ACC112 (cell line): ENCODE data around the gene GAS7.

ENCODE experiments used
- H2AFZ ChIP-seq: fragments of 200-600 bp; sonication (generic); one replicate; pipeline ENCODE4 v1.6.0; 2017; ENCODE audit warnings: antibody characterized with exemption, low read length; ENCODE audit not compliant: unreplicated experiment
- H3K27ac ChIP-seq: fragments of 200-600 bp; sonication (generic); 2 replicates; pipeline ENCODE4 v1.5.1; 2014; ENCODE audit warnings: low read depth, mild to moderate bottlenecking, antibody characterized with exemption, low read length, moderate library complexity
- H3K27me3 ChIP-seq: fragments of 200-600 bp; sonication (generic); 2 replicates; pipeline ENCODE4 v1.6.1; 2014; ENCODE audit warnings: mild to moderate bottlenecking, antibody characterized with exemption, low read length, moderate library complexity, mixed read lengths; ENCODE audit not compliant: insufficient read depth
- H3K36me3 ChIP-seq: fragments of 200-600 bp; sonication (generic); 2 replicates; pipeline ENCODE4 v1.6.1; 2016; ENCODE audit warnings: mild to moderate bottlenecking, antibody characterized with exemption, low read length, moderate library complexity, mixed read lengths; ENCODE audit not compliant: insufficient read depth
- H3K4me1 ChIP-seq: fragments of 200-600 bp; sonication (generic); one replicate; pipeline ENCODE4 v1.6.1; 2016; ENCODE audit warnings: low read length, mixed read lengths; ENCODE audit not compliant: insufficient read depth, unreplicated experiment, control insufficient read depth
- H3K4me3 ChIP-seq: fragments of 200-600 bp; sonication (generic); 2 replicates; pipeline ENCODE4 v1.5.1; 2014; ENCODE audit warnings: mild to moderate bottlenecking, low read depth, low read length
- H3K79me2 ChIP-seq: fragments of 200-600 bp; sonication (generic); one replicate; pipeline ENCODE4 v1.6.0; 2016; ENCODE audit warnings: low read length; ENCODE audit not compliant: control insufficient read depth, unreplicated experiment, insufficient read depth

GAS7 gene

GRCh38 chr17:9886141-9886930 lies 312.1 kb downstream of the GAS7 start:
- no peak overlapping the region for H3K27ac ChIP-seq
- no peak overlapping the region for H3K4me3 ChIP-seq
- H3K36me3 ChIP-seq: no peaks in the 10 kb centered on the region
- H2AFZ ChIP-seq: no peak overlapping the region
- H3K4me1 ChIP-seq: no peaks in the 10 kb centered on the region
- no peaks in the 10 kb centered on the region for H3K79me2 ChIP-seq
- H3K27me3 ChIP-seq: no peaks in the 10 kb centered on the region

DNA sequence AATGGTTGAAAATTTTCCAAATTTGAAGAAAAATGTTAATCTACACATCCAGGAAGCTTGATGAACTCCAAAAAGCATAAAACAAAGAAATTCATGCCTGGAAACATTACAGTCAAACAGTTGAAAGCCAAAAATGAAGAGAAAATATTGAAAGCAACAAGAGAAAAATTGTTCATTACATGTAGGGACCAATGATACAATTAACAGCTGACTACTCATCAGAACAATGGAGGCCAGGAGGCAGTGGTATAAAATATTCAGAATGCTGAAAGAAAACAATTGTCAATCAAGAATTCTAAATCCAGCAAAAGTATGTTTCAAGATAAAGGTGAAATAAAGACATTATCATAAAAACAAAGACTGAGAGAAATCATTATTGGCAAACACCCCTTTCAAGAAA lies 315.0 kb downstream of the GAS7 start:
- H3K27me3 ChIP-seq: no peaks in the 10 kb centered on the region
- no peak overlapping the region for H2AFZ ChIP-seq
- no peak overlapping the region for H3K4me3 ChIP-seq
- no peak overlapping the region for H3K27ac ChIP-seq
- no peaks in the 10 kb centered on the region for H3K79me2 ChIP-seq
- H3K36me3 ChIP-seq: no peaks in the 10 kb centered on the region
- peaks cover 10% of the 10 kb centered on the region for H3K4me1 ChIP-seq

DNA sequence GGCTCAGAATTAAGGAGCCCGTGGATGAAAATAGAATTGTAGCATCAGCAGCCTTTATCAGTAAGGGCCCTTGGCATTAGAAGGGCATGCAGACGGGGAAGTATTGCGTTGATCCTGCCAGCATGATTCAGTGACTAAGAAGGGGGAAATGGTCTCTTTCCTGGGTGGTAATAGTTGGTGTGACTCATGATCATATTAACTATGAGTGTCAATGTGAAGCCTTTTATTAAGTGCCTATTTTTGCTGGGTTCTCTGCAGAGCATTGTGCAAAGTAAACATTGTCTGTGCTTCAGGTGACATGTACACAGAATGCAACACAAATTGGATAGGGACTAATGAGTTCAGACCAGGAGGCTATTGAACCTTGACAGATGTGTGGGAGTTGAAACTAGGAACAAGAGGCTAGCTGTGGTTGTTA lies 317.8 kb downstream of the GAS7 start:
- no peaks in the 10 kb centered on the region for H3K27me3 ChIP-seq
- H3K79me2 ChIP-seq: no peaks in the 10 kb centered on the region
- no peak overlapping the region for H2AFZ ChIP-seq
- no peaks in the 10 kb centered on the region for H3K36me3 ChIP-seq
- H3K4me1 ChIP-seq: peaks cover 10% of the 10 kb centered on the region
- H3K4me3 ChIP-seq: no peak overlapping the region
- no peak overlapping the region for H3K27ac ChIP-seq

DNA sequence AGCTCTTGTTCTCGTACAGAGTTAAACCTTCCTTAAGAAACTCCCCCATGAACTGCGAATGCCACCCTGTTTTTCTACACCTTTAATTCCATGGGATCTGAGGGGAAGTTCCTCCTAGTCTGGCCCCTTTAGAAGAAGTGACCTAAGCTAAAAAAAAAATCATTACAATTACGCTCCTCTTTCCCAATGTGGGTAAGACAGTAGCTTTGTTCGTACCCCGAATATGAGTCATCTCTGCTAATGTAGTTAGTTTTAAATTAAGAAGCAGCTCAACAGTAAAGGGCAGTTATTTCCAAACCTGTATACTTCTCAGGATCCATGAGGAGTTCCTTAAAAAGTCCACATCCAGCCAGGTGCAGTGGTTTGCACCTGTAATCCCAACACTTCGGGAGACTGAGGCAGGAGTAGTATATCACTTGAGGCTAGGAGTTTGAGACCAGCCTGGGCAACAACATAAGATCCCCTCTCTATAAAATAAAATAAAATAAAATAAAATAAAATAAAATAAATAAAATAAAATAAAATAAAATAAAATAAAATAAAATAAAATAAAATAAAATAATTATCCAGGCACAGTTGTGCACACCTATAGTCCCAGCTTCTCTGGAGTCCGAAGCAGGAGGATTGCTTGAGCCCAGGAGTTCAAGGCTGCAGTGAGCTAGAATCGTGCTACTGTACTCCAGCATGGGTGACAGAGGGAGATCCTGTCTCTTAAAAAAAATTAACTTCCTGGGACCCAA lies 319.4 kb downstream of the GAS7 start:
- H3K79me2 ChIP-seq: no peaks in the 10 kb centered on the region
- H3K27ac ChIP-seq: no peak overlapping the region
- peaks cover 10% of the 10 kb centered on the region for H3K4me1 ChIP-seq
- no peak overlapping the region for H2AFZ ChIP-seq
- H3K4me3 ChIP-seq: no peak overlapping the region
- H3K36me3 ChIP-seq: no peaks in the 10 kb centered on the region
- no peaks in the 10 kb centered on the region for H3K27me3 ChIP-seq

GRCh38 chr17:9878356-9878755 lies 320.1 kb downstream of the GAS7 start:
- Histone ChIP-seq H3K36me3 (no peaks in the 10 kb centered on the region), H3K27ac (no peak overlapping the region), H3K79me2 (no peaks in the 10 kb centered on the region), H3K27me3 (no peaks in the 10 kb centered on the region), H3K4me1 (peaks cover 10% of the 10 kb centered on the region), H3K4me3 (no peak overlapping the region), H2AFZ (no peak overlapping the region)

- no peaks in the 10 kb centered on the region for H3K36me3 ChIP-seq
- H3K79me2 ChIP-seq: no peaks in the 10 kb centered on the region
- H2AFZ ChIP-seq: no peak overlapping the region
These were observed 323.0 kb downstream of the GAS7 start for GRCh38 chr17:9875441-9875840.

DNA sequence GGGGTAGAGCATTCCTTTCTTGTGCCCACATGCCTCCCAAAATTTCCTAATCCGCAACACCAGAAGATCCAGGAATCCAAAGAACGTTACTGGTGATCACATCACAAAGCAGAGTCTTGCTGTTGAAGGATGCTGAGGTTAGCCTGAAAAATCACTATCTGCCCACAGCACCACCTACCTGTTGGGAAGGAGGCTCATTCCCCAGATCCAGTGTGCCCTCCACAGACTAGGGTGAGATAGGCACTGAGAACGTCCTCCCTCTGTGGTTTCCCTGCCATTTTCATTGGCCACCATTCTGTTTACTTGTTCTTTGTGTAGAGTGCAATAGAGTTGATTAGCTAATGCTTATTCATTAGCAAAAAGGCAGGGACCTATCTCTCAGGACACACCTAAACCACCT lies 323.7 kb downstream of the GAS7 start:
- Histone ChIP-seq H3K27ac (no peak overlapping the region), H3K36me3 (no peaks in the 10 kb centered on the region), H3K79me2 (no peaks in the 10 kb centered on the region), H3K4me3 (no peak overlapping the region), H2AFZ (no peak overlapping the region), H3K27me3 (no peaks in the 10 kb centered on the region), H3K4me1 (no peaks in the 10 kb centered on the region)

More at GRCh38 chr17:9875441-9875840, 323.0 kb downstream of the GAS7 start:
- Histone ChIP-seq H3K4me3 (no peak overlapping the region), H3K27ac (no peak overlapping the region), H3K27me3 (no peaks in the 10 kb centered on the region), H3K4me1 (peaks cover 5% of the 10 kb centered on the region)

DNA sequence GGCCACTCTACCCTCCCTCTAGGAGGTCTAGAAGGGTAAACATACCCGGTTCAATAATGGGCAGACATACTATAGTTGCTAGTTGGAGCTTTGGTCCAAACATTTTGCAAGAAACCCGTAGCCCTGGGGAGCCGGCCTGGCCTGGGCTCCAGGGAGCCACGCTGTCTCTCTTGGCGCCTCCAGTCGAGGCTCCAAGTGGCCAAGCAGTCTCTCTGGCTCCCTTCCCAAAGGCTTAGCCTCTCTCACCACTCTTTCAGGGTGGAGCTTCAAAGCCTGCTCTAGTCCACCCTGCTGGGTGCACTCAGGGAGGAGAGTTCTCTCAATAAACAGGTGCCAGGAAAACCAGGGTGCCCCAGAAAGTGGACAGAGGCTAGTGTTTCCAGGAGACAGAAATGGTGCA lies 325.6 kb downstream of the GAS7 start:
- Histone ChIP-seq H3K36me3 (no peaks in the 10 kb centered on the region), H3K27me3 (no peaks in the 10 kb centered on the region), H2AFZ (no peak overlapping the region), H3K4me3 (no peak overlapping the region), H3K79me2 (no peaks in the 10 kb centered on the region), H3K27ac (no peak overlapping the region), H3K4me1 (no peaks in the 10 kb centered on the region)

DNA sequence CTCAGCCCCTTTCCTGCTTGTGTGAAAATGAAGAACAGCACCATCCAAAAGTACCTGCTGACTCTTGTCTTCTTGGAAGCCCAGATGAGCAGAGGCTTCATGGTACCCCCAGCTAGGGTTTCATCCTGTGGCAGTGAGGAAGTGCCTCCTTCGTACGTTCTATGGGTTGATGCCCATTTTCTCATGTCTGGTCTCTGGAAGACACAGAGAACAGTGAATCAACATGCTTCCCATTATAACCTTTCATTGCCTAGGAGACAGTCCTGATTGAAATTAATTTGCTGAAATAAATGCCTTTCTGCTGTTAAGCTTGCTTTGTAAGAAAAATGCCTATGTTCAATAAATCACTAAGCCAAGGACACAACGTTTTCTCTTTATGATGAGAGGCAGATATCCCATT lies 329.9 kb downstream of the GAS7 start:
- H3K4me1 ChIP-seq: no peaks in the 10 kb centered on the region

GRCh38 chr17:9865586-9865985 lies 332.8 kb downstream of the GAS7 start:
- no peaks in the 10 kb centered on the region for H3K36me3 ChIP-seq
- no peak overlapping the region for H3K27ac ChIP-seq
- no peaks in the 10 kb centered on the region for H3K79me2 ChIP-seq
- no peak overlapping the region for H3K4me3 ChIP-seq
- no peaks in the 10 kb centered on the region for H3K4me1 ChIP-seq
- H2AFZ ChIP-seq: no peak overlapping the region
- H3K27me3 ChIP-seq: no peaks in the 10 kb centered on the region

More for the DNA sequence above, 329.9 kb downstream of the GAS7 start:
- no peak overlapping the region for H3K27ac ChIP-seq
- H3K36me3 ChIP-seq: no peaks in the 10 kb centered on the region
- H3K4me3 ChIP-seq: no peak overlapping the region
- H3K27me3 ChIP-seq: no peaks in the 10 kb centered on the region
- H3K79me2 ChIP-seq: no peaks in the 10 kb centered on the region
- H2AFZ ChIP-seq: no peak overlapping the region

DNA sequence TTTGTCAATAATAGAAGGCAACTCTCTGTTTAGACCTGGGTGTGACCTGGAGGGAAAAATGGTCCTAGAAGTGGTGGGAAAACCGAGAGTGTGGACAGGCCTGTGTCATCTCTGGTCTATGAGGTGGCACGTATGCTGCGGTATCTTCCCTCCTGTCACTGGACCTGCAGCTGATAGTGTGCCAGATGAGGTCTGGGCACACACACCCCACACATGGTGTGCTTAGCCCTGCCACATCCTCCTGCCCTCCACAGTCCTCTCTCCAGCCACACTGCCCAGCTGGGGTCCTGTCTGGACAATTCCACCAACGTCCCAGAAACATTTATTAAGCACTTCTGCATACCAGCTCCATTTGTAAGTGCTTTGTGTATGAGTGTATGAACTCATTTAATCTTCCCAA lies 335.5 kb downstream of the GAS7 start:
- H3K79me2 ChIP-seq: no peaks in the 10 kb centered on the region
- H3K27me3 ChIP-seq: no peaks in the 10 kb centered on the region
- H3K4me3 ChIP-seq: no peak overlapping the region
- no peak overlapping the region for H3K27ac ChIP-seq
- no peaks in the 10 kb centered on the region for H3K36me3 ChIP-seq
- H3K4me1 ChIP-seq: no peaks in the 10 kb centered on the region
- H2AFZ ChIP-seq: no peak overlapping the region
